BLaER1 treated with 17β-estradiol and CSF1 and Interleukin-3, amounts not matched to agents 10 nM and 100 nM (cell line): ENCODE data around the gene MAP3K14.

Experiments
- H3K27ac ChIP-seq, 11 experiments: shearing (Covaris generic); formaldehyde crosslinking; 2 replicates each; pipeline ENCODE4 v1.8.1; 2022
- H3K27me3 ChIP-seq, 11 experiments: shearing (Covaris generic); formaldehyde crosslinking; 2 replicates each; pipeline ENCODE4 v1.8.1; 2022
- H3K36me3 ChIP-seq, 11 experiments: shearing (Covaris generic); formaldehyde crosslinking; 2 replicates each; pipeline ENCODE4 v1.8.1; 2022
- H3K4me1 ChIP-seq, 10 experiments: shearing (Covaris generic); formaldehyde crosslinking; 2 replicates each; pipeline ENCODE4 v1.8.1; 2022
- H3K4me2 ChIP-seq, 11 experiments: shearing (Covaris generic); formaldehyde crosslinking; 2 replicates each; pipeline ENCODE4 v1.8.1; 2022
- H3K4me3 ChIP-seq, 10 experiments: shearing (Covaris generic); formaldehyde crosslinking; 2 replicates each; pipeline ENCODE4 v1.8.1; 2022
- H3K9ac ChIP-seq, 11 experiments: shearing (Covaris generic); formaldehyde crosslinking; 2 replicates each; pipeline ENCODE4 v1.8.1; 2022
- H3K9me3 ChIP-seq, 11 experiments: shearing (Covaris generic); formaldehyde crosslinking; replicated peaks in 1 of 11; 2 replicates each; pipeline ENCODE4 v1.8.1; 2022
- H4K20me1 ChIP-seq, 11 experiments: shearing (Covaris generic); formaldehyde crosslinking; 2 replicates each; pipeline ENCODE4 v1.8.1; 2022
- Cebpa-rat ChIP-seq, 11 experiments: shearing (Covaris generic); IDR thresholded peaks; 2 replicates each; pipeline ENCODE4 v1.8.1; 2022

The MAP3K14 gene

DNA sequence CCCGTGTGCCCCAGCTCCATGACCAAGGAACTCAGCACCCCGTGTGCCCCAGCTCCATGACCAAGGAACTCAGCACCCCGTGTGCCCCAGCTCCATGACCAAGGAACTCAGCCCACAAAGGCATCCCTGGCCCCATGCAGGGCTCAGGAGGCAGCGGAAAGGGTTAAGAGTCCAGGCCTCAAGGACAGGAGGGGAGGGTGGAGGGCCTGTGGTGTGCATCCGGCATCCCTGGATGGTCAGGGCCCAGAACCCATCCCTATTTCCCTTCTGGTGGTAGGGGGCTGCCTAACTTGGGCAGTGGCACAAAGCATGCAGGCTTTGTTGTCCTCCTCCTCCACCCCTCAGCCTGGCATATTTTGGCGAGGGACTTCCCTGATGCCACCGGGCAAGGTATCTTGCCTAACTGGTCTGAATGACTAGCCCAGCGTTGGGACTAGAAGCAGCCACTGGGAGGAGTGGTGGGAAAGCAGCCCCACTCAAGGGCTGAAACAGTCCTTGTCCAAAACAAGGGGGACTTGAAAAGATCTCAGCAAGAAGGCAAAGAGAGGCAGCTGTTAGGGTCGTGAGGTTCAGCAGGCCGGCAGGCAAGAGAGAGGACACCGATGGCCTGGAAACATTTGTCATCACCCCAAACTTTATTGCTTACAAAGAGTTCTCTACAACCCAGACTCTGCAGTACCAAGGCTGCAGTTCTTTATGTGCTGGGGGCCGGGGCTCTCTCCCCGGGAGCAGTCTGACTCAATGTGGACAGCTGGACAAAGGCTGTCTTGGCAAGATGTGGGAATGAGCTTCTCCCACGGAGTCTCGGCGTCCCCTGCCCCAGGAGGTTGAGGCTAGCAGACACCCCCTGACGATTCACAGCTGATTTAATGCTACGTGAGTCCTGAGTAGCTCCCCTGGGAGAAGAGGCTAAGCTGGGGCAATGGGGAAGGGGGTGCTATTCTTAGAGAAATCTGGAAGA lies 54.0 kb downstream of the MAP3K14 start:
- Histone ChIP-seq H3K9me3 (no peaks in the 10 kb centered on the region), H3K36me3 (peaks cover 41 to 55% (median 46%) of the 10 kb centered on the region in 11 experiments), H3K27me3 (no peaks in the 10 kb centered on the region), H3K4me2 (peak overlapping the region; percentile 88 to 100 (median 98)), H4K20me1 (peaks cover 23 to 68% (median 56%) of the 10 kb centered on the region in 11 experiments; a peak in 20 of 22 replicates), H3K4me3 (peak overlapping the region; percentile 57 to 72 (median 60); a peak in 18 of 20 replicates), H3K27ac (peak overlapping the region in 6 of 11 experiments; percentile 46 to 69 (median 64); a peak in 9 of 22 replicates), H3K9ac (peak overlapping the region; percentile 66 to 84 (median 74); a peak in 20 of 22 replicates), H3K4me1 (peaks cover 63 to 83% (median 72%) of the 10 kb centered on the region in 10 experiments)
- no peak for TF ChIP-seq Cebpa-rat (IDR thresholded peaks at IDR 0.05)

DNA sequence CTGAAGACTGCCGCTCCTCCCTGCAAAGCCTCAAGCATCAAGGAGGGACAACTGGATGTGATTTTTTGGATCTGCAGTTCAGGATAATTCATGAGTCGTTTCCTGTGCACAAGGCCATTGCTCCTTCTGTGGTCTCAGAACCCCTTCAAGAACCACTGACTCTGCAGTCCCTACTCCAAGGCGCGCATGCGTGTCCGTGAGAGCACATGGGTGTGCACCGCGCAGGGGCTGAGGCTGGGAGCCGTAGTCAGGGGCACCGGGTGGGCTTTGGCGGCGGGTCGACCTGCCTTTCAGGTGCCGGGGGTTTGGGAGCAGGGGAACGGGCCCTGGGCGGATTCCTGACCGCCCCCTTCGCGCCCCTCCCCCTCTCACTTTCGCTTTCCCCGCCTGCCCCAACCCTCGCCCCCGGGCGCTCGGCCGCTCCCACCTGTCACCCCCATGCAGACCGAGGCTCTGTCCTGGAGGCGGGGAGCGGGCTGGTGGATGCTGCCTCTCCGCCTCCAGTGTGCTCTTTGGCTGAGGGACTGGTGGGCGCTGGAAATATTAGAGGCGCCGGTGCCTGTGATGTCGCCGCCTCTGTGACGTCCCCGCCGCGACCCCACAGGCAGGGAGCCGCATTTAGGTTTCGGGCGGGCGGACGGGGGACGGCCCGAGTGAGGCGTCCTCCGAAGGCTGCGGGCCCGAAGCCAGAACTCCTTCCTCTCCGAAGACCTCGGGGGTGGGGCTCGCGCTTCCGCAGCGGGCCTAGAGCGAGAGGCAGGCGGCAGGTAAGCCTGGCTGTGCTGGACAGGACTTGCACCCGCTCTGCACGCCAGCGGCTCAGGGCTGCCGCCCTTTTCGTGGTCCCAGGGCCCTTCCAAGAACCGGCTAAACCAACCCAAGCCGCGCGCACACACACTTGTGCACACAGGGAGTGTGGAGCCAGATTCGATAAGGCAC lies 55.0 kb downstream of the MAP3K14 start, which contains the start of gene SPATA32:
TSS of gene SPATA32 (minus strand) at position 518 of the 939 bp plus-strand sequence. CDS start at position 440, 78 bp downstream.
- Histone ChIP-seq H3K4me2 (peak within 1 kb of the TSS; percentile 88 to 100 (median 98)), H3K4me1 (peaks cover 65 to 81% (median 72%) of the 10 kb centered on the region in 10 experiments), H3K27me3 (no peaks in the 10 kb centered on the region), H3K36me3 (peaks cover 33 to 45% (median 37%) of the 10 kb centered on the region in 11 experiments), H3K9me3 (no peaks in the 10 kb centered on the region), H3K9ac (peak within 1 kb of the TSS; percentile 66 to 84 (median 74)), H4K20me1 (peaks cover 20 to 58% (median 46%) of the 10 kb centered on the region in 11 experiments; a peak in 20 of 22 replicates), H3K4me3 (peak within 1 kb of the TSS; percentile 57 to 72 (median 60)), H3K27ac (peak within 1 kb of the TSS; percentile 28 to 72 (median 63); a peak in 20 of 22 replicates)
- no peak for TF ChIP-seq Cebpa-rat (IDR thresholded peaks at IDR 0.05)

DNA sequence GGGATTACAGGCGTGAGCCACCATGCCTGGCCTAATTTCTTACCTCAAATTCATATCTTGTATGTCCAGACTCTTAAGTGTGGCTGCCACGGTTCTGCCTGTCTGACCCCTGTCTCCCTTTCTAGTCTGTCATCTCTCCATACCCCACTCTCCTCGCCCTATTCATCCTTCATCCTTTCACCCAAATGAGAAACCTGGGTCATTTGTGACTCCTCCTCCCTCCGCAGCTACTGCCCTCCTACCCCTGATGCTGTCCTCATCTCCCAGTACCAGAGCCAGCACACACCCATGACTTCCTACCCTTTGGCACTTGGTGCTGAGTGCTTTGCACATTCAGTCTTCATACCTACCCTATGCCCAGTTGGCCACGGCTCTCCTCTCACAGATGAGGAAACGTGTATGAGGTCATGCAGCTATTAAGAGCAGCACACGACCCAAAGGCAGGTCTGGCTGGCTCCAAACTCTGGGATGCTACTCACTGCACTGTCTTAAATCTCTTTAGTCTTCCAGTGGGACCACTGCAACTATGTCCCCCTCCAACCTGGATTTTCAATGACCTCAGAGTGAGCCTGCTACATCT lies 56.5 kb downstream of the MAP3K14 start:
- Histone ChIP-seq H3K4me2 (peak overlapping the region in 2 of 11 experiments; percentile 99; a peak in 1 of 22 replicates), H3K4me3 (no peak overlapping the region), H4K20me1 (peaks cover 10 to 43% (median 32%) of the 10 kb centered on the region in 11 experiments; a peak in 19 of 22 replicates), H3K36me3 (peaks cover 20 to 30% (median 24%) of the 10 kb centered on the region in 11 experiments), H3K9me3 (no peaks in the 10 kb centered on the region), H3K27ac (no peak overlapping the region), H3K27me3 (no peaks in the 10 kb centered on the region), H3K9ac (no peak overlapping the region), H3K4me1 (peaks cover 65 to 81% (median 72%) of the 10 kb centered on the region in 10 experiments)
- no peak for TF ChIP-seq Cebpa-rat (IDR thresholded peaks at IDR 0.05)

DNA sequence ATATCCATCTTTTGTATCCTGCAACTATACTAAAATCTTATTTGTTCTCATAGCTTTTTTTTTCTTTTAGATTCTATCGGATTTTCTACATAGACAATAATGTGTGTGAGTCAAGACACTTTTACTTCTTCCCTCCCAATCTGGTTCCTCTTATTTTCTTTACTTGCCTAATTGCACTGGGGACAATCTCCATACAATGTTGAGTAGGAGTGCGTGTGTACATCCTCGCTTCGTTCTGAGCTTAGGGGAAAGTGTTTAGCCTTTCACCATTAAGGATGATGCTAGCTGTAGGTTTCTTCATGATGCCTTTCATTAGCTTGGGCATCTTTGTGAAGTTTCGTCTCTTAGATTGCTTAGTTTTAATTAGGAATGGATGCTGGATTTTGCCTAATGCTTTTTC lies 57.8 kb downstream of the MAP3K14 start:
- H3K27me3 ChIP-seq = no peaks in the 10 kb centered on the region

DNA sequence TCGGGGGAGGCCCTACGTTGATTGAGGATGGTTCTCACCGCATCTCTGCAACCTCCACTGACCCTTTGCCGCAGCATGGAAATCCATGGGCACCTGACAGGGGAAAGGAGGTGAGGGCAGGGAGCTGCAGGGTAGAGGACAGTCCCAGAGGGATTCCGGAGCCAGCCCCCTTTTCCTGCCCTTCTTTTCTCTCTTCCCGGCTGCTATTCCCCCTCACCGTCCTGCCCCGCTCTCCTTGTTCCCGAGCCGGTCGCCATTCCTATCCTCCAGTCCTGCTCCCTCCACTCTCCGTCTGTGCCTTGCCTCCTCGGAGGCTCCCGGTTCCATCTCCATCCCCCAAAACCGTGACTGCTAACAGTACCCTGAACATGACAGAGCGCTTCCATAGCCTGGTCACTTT lies 59.7 kb downstream of the MAP3K14 start:
- H3K27ac ChIP-seq = peak overlapping the region in 9 of 11 experiments; percentile 30 to 66 (median 56); a peak in 16 of 22 replicates
- peak overlapping the region; percentile 68 to 93 (median 85) for H3K4me2 ChIP-seq
- H3K27me3 ChIP-seq = no peaks in the 10 kb centered on the region
- peaks cover 0 to 12% (median 2%) of the 10 kb centered on the region in 11 experiments; a peak in 8 of 22 replicates for H4K20me1 ChIP-seq
- no peaks in the 10 kb centered on the region for H3K36me3 ChIP-seq
- H3K9ac ChIP-seq = peak overlapping the region in 2 of 11 experiments; percentile 25 to 64; a peak in 2 of 22 replicates
- TF ChIP-seq Cebpa-rat (IDR thresholded peaks at IDR 0.05) = no peak
- no peaks in the 10 kb centered on the region for H3K9me3 ChIP-seq
- peaks cover 48 to 90% (median 60%) of the 10 kb centered on the region in 10 experiments for H3K4me1 ChIP-seq
- no peak overlapping the region for H3K4me3 ChIP-seq

More for the DNA sequence above, 57.8 kb downstream of the MAP3K14 start:
- H3K4me3 ChIP-seq = no peak overlapping the region
- H3K4me1 ChIP-seq = peaks cover 64 to 90% (median 74%) of the 10 kb centered on the region in 10 experiments
- H4K20me1 ChIP-seq = peaks cover 9 to 30% (median 19%) of the 10 kb centered on the region in 11 experiments; a peak in 19 of 22 replicates
- no peak for TF ChIP-seq Cebpa-rat (IDR thresholded peaks at IDR 0.05)
- H3K36me3 ChIP-seq = peaks cover 6 to 17% (median 10%) of the 10 kb centered on the region in 11 experiments
- H3K27ac ChIP-seq = no peak overlapping the region
- no peak overlapping the region for H3K9ac ChIP-seq
- H3K4me2 ChIP-seq = peak overlapping the region in 3 of 11 experiments; percentile 52 to 86 (median 68); a peak in 5 of 22 replicates
- H3K9me3 ChIP-seq = no peaks in the 10 kb centered on the region

DNA sequence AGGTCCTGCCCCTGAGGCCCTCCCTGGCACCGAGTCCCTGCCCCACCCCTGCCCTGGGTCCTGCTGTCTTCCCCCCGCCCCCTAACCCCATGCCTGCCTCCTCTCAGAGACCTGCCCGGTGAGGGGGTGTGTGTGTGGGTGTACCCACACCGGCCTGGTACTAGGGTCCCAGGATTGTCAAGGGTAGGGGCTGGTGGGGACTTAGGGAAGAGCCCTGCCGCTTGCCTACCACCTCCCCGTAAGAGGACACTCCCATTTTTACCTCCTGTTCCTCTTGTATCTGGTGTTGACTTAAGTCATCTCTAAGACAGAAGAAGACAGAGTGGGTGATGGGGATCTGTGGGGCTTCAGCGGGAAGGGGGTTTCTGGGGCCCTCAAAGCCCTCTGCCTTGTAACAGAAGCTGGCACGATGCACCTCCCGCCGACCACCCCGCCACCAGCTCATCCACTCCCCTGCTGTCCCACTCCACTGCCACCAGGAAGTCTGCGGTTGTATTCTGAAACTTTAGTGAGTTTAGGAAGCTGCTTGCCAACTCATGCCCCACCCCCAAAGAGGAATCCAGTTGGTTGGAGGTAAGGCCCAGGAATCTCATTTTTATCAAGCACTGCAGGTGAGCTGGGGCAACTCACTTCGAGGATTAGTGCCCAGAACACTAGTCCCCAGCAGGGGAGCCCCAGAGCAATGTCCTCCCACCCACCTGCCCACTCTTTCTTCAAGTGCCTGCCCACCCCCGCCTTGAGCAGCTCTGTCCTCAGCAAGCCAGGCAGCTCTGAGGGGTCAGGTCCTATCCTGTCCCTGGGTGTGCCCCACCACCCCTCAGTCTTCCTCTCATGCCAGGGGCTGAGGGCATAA lies 60.5 kb downstream of the MAP3K14 start:
- Histone ChIP-seq H3K4me3 (peak overlapping the region in 3 of 10 experiments; percentile 10 to 54 (median 15); a peak in 5 of 20 replicates), H4K20me1 (peaks cover 0 to 9% (median 0%) of the 10 kb centered on the region in 11 experiments; a peak in 2 of 22 replicates), H3K27me3 (no peaks in the 10 kb centered on the region), H3K9ac (peak overlapping the region in 7 of 11 experiments; percentile 15 to 64 (median 49); a peak in 11 of 22 replicates), H3K9me3 (no peaks in the 10 kb centered on the region), H3K27ac (peak overlapping the region in 10 of 11 experiments; percentile 12 to 66 (median 56); a peak in 18 of 22 replicates), H3K4me2 (peak overlapping the region; percentile 68 to 93 (median 85)), H3K4me1 (peaks cover 41 to 84% (median 52%) of the 10 kb centered on the region in 10 experiments), H3K36me3 (0 out of 22 replicates have a peak, but pooled peaks cover 0 to under 1% (median 0%) of the 10 kb centered on the region in 11 experiments)
- no peak for TF ChIP-seq Cebpa-rat (IDR thresholded peaks at IDR 0.05)

- Histone ChIP-seq H3K27me3 (no peaks in the 10 kb centered on the region), H3K27ac (peak overlapping the region in 4 of 11 experiments; percentile 45 to 62 (median 56); a peak in 3 of 22 replicates), H3K9ac (peak overlapping the region in 1 of 11 experiments; percentile 49; a peak in 1 of 22 replicates), H3K9me3 (peaks cover 0 to 6% (median 0%) of the 10 kb centered on the region in 11 experiments; a peak in 7 of 22 replicates), H3K36me3 (peaks cover 0 to 10% (median 7%) of the 10 kb centered on the region in 11 experiments; a peak in 14 of 22 replicates), H4K20me1 (peaks cover 0 to 9% (median 0%) of the 10 kb centered on the region in 11 experiments; a peak in 4 of 22 replicates), H3K4me1 (peaks cover 38 to 75% (median 46%) of the 10 kb centered on the region in 10 experiments), H3K4me2 (peak overlapping the region; percentile 68 to 93 (median 85); a peak in 20 of 22 replicates), H3K4me3 (no peak overlapping the region)
- no peak for TF ChIP-seq Cebpa-rat (IDR thresholded peaks at IDR 0.05)
Measured at GRCh38 chr17:45255358-45255757, 61.5 kb downstream of the MAP3K14 start.
